ENCODE data around the gene WAC. TPM values are rescaled to one million over a fixed set of nuclear protein-coding genes. Genes with fewer than 3 reads are reported as not detected.

WAC gene
- total and polyA plus RNA-seq, 2 of the 13 experiments (the other 11 are each of a cell fraction or from before 2014, with no cell fraction given): 69.1 to 96.2 TPM

- TF ChIP-seq TERF1 (CRISPR knock-in tag; IDR thresholded peaks at IDR 0.05) (no peak), KLF13 (CRISPR knock-in tag; IDR thresholded peaks at IDR 0.05) (0 out of 2 replicates have a peak, but pooled peaks have one; percentile 64), RNF2 (conservative IDR thresholded peaks at IDR 0.05; ENCODE audit: low read depth) (no peak; the same call in 1 of the 2 replicates), ZNF784 (CRISPR knock-in tag; IDR thresholded peaks at IDR 0.05; ENCODE audit: borderline replicate concordance) (no peak), ZNF574 (CRISPR knock-in tag; IDR thresholded peaks at IDR 0.05) (peak; percentile 76), ZBTB39 (CRISPR knock-in tag; IDR thresholded peaks at IDR 0.05) (no peak), ZNF768 (CRISPR knock-in tag; IDR thresholded peaks at IDR 0.05) (no peak), ZNF326 (CRISPR knock-in tag; IDR thresholded peaks at IDR 0.05; ENCODE audit: borderline replicate concordance) (no peak), CENPX (CRISPR knock-in tag; IDR thresholded peaks at IDR 0.05) (no peak), ATF6 (CRISPR knock-in tag; conservative IDR thresholded peaks at IDR 0.05) (no peak), ZNF605 (CRISPR knock-in tag; IDR thresholded peaks at IDR 0.05) (peak; percentile 73; the same call in 1 of the 2 replicates), ZNF530 (CRISPR knock-in tag; IDR thresholded peaks at IDR 0.05; ENCODE audit: low read depth) (no peak), ZNF331 (CRISPR knock-in tag; IDR thresholded peaks at IDR 0.05) (no peak), KLF9 (CRISPR knock-in tag; IDR thresholded peaks at IDR 0.05; ENCODE audit: low read depth) (peak; percentile 65; the same call in 1 of the 2 replicates), ZNF709 (CRISPR knock-in tag; IDR thresholded peaks at IDR 0.05) (peak; percentile 96), THAP9 (CRISPR knock-in tag; IDR thresholded peaks at IDR 0.05; ENCODE audit: borderline replicate concordance) (peak; percentile 88; the same call in 1 of the 2 replicates), RFXANK (CRISPR knock-in tag; IDR thresholded peaks at IDR 0.05) (no peak)
Observed at GRCh38 chr10:28532337-28533185, at the start of gene WAC (continued).
